Transverse colon (tissue), 4 donors: ENCODE measurements around the gene CPA2.

Experiments
- CTCF ChIP-seq, 5 experiments: fragments of 200-600 bp in 3 of 5; fragments of 450-650 bp in 2 of 5; sonication (generic) in 3 of 5; IDR thresholded peaks; 1 replicate in 2 of 5; 2 replicates in 3 of 5; pipeline ENCODE4 v1.5.1; 2016 to 2017; ENCODE audit warnings: antibody characterized with exemption in 5 of 5, inconsistent platforms in 3 of 5, mild to moderate bottlenecking in 2 of 5, moderate library complexity in 1 of 5
- EP300 ChIP-seq: sonication (generic); formaldehyde crosslinking; IDR thresholded peaks from one replicate; pipeline ENCODE4 v1.6.1; 2017; ENCODE audit warnings: antibody characterized with exemption, low read depth
- POLR2A ChIP-seq: fragments of 450-650 bp; IDR thresholded peaks from one replicate; pipeline ENCODE4 v1.6.1; 2016; ENCODE audit warnings: antibody characterized with exemption, mild to moderate bottlenecking, moderate library complexity
- POLR2AphosphoS5 ChIP-seq, 3 donors: sonication (generic); formaldehyde crosslinking; IDR thresholded peaks; one replicate each; pipeline ENCODE4 v1.6.1; 2016; ENCODE audit warnings: antibody characterized with exemption in 3 of 3

- TF ChIP-seq EP300 (no peak), POLR2A (no peak), CTCF (IDR thresholded peaks at IDR 0.05) (no peak), POLR2AphosphoS5 (IDR thresholded peaks at IDR 0.05) (no peak)
These were observed 38.9 kb downstream of the CPA2 start for GRCh38 chr7:130305433-130306042.
